Myocyte (in vitro differentiated cells): ENCODE data around the gene TRAF3IP3. TPM values are rescaled to one million over a fixed set of nuclear protein-coding genes. Genes with fewer than 3 reads are reported as not detected.

Source experiments
- DNase-seq: peaks from one replicate; pipeline ENCODE4 v3.0.0-alpha.2; 2012; ENCODE audit warnings: low read depth
- polyA plus RNA-seq: library from polyadenylated mRNA; unstranded; fragments of >200 nt; gene quantifications from one replicate; pipeline ENCODE4 v1.2.1, GENCODE V29; 2012; ENCODE audit warnings: missing spikeins
- total RNA-seq: library from RNA; depleted of rRNA; stranded (reverse); fragments of >200 nt; gene quantifications from 2 replicates; pipeline ENCODE4 v1.2.3, GENCODE V29; 2014

The TRAF3IP3 gene
- total RNA-seq = 0.03 and 0.05 TPM in 2 replicates
- 0.18 TPM for polyA plus RNA-seq

- DNase-seq = no peak
These were observed at the start of gene TRAF3IP3 for GRCh38 chr1:209755926-209756614. Gene TRAF3IP3, plus strand, starts transcription at chr1:209756053. Its CDS starts 3,987 bp downstream, at chr1:209760040.

GRCh38 chr1:209706622-209707021 lies 49.2 kb upstream of the TRAF3IP3 start:
- no peak for DNase-seq

- no peak for DNase-seq
These were observed 48.5 kb upstream of the TRAF3IP3 start for GRCh38 chr1:209707308-209707707.

GRCh38 chr1:209708297-209708696 lies 47.6 kb upstream of the TRAF3IP3 start:
- DNase-seq = no peak

GRCh38 chr1:209710093-209710492 lies 45.8 kb upstream of the TRAF3IP3 start:
- DNase-seq = no peak

- no peak for DNase-seq
These were observed 45.0 kb upstream of the TRAF3IP3 start for GRCh38 chr1:209710847-209711246.

GRCh38 chr1:209714338-209714737 lies 41.5 kb upstream of the TRAF3IP3 start:
- no peak for DNase-seq

GRCh38 chr1:209715314-209715713 lies 40.5 kb upstream of the TRAF3IP3 start:
- DNase-seq = no peak

- no peak for DNase-seq
These were observed 38.0 kb upstream of the TRAF3IP3 start for GRCh38 chr1:209717818-209718217.

GRCh38 chr1:209720326-209720725 lies 35.5 kb upstream of the TRAF3IP3 start:
- peak; percentile 6 for DNase-seq

- DNase-seq = no peak
These were observed 35.0 kb upstream of the TRAF3IP3 start for GRCh38 chr1:209720826-209721225.

- DNase-seq = no peak
These were observed 34.5 kb upstream of the TRAF3IP3 start for GRCh38 chr1:209721323-209721722.

- no peak for DNase-seq
These were observed 32.6 kb upstream of the TRAF3IP3 start for GRCh38 chr1:209723265-209723664.

- peak; percentile 23 for DNase-seq
These were observed 31.8 kb upstream of the TRAF3IP3 start for GRCh38 chr1:209723756-209724693.

GRCh38 chr1:209727286-209727685 lies 28.6 kb upstream of the TRAF3IP3 start:
- DNase-seq = no peak

- DNase-seq = no peak
These were observed 28.1 kb upstream of the TRAF3IP3 start for GRCh38 chr1:209727785-209728184.

- no peak for DNase-seq
These were observed 27.4 kb upstream of the TRAF3IP3 start for GRCh38 chr1:209728466-209728865.

- DNase-seq = no peak
These were observed 26.4 kb upstream of the TRAF3IP3 start for GRCh38 chr1:209729436-209729835.

- no peak for DNase-seq
These were observed 23.1 kb upstream of the TRAF3IP3 start for GRCh38 chr1:209732725-209733124.

- no peak for DNase-seq
These were observed 22.3 kb upstream of the TRAF3IP3 start for GRCh38 chr1:209733409-209734192.

- no peak for DNase-seq
These were observed 19.2 kb upstream of the TRAF3IP3 start for GRCh38 chr1:209736490-209737117.
